Stomach smooth muscle (tissue), 2 donors: ENCODE data around the gene MCTP1.

Experiments used
- H3K27ac ChIP-seq: one replicate; pipeline ENCODE4 v1.7.0; 2013; ENCODE audit warnings: mild to moderate bottlenecking, low read length, inconsistent platforms
- H3K27me3 ChIP-seq, 2 donors: one replicate each; pipeline ENCODE4 v1.7.0; 2013; ENCODE audit warnings: low read length in 2 of 2; ENCODE audit not compliant: insufficient read depth in 2 of 2, control insufficient read depth in 1 of 2
- H3K36me3 ChIP-seq, 2 donors: one replicate each; pipeline ENCODE4 v1.7.0; 2013; ENCODE audit warnings: low read length in 2 of 2; ENCODE audit not compliant: control insufficient read depth in 2 of 2, insufficient read depth in 2 of 2
- H3K4me1 ChIP-seq: one replicate; pipeline ENCODE4 v1.7.0; 2013; ENCODE audit warnings: low read length; ENCODE audit not compliant: control insufficient read depth, insufficient read depth
- H3K4me3 ChIP-seq, 2 donors: one replicate each; pipeline ENCODE4 v1.7.0; 2013; ENCODE audit warnings: low read length in 2 of 2
- H3K9ac ChIP-seq, 2 donors: one replicate each; pipeline ENCODE4 v1.7.0; 2013; ENCODE audit warnings: low read length in 2 of 2, mild to moderate bottlenecking in 1 of 2
- H3K9me3 ChIP-seq, 2 donors: one replicate each; pipeline ENCODE4 v1.7.0; 2013; ENCODE audit warnings: low read length in 2 of 2; ENCODE audit not compliant: control insufficient read depth in 2 of 2
- donor health status: healthy.
- donor health status: Pancreatic carcinoma.

The MCTP1 gene

DNA sequence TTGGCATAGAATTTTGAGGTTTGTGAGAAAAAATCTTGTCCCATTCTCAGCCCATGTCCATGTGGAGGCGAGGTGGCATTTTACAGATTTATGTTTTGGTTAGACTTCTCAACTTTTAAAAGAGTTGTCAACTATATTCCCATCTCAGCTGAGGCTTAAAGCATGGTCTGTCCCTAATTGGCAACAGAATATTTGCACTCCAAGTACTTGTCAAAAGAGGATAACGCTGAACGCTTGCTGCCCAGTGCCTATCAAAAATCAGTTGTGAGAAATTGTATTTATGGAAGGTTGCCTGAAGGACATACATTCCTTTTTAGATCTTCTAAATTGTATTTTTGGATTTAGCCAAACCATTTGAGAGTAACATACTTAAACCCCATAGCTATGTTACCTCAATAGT is 464.4 kb downstream of the MCTP1 start:
- H3K4me3 ChIP-seq, result no peak overlapping the region
- H3K9ac ChIP-seq, result no peak overlapping the region
- H3K27me3 ChIP-seq, result no peaks in the 10 kb centered on the region
- no peak overlapping the region for H3K27ac ChIP-seq
- no peaks in the 10 kb centered on the region for H3K36me3 ChIP-seq
- H3K4me1 ChIP-seq, result no peaks in the 10 kb centered on the region
- no peaks in the 10 kb centered on the region for H3K9me3 ChIP-seq

DNA sequence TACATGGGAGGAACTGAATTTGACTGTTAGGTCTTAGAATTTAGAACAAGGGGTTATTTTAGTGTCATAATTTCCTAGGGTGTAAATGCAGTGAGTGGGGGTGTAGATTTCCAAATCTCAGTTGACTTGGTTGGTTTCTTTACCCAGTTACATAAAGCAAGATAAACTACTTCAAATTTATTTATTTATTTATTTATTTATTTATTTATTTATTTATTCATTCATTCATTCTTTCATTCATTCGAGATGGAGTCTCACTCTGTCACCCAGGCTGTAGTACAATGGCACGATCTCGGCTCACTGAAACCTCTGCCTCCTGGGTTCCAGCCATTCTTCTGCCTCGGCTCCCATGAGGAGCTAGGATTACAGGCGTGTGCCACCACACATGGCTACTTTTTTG is 466.0 kb downstream of the MCTP1 start:
- Histone ChIP-seq H3K4me1 (no peaks in the 10 kb centered on the region), H3K27me3 (no peaks in the 10 kb centered on the region), H3K9ac (no peak overlapping the region), H3K4me3 (no peak overlapping the region), H3K27ac (no peak overlapping the region), H3K9me3 (no peaks in the 10 kb centered on the region), H3K36me3 (no peaks in the 10 kb centered on the region)

DNA sequence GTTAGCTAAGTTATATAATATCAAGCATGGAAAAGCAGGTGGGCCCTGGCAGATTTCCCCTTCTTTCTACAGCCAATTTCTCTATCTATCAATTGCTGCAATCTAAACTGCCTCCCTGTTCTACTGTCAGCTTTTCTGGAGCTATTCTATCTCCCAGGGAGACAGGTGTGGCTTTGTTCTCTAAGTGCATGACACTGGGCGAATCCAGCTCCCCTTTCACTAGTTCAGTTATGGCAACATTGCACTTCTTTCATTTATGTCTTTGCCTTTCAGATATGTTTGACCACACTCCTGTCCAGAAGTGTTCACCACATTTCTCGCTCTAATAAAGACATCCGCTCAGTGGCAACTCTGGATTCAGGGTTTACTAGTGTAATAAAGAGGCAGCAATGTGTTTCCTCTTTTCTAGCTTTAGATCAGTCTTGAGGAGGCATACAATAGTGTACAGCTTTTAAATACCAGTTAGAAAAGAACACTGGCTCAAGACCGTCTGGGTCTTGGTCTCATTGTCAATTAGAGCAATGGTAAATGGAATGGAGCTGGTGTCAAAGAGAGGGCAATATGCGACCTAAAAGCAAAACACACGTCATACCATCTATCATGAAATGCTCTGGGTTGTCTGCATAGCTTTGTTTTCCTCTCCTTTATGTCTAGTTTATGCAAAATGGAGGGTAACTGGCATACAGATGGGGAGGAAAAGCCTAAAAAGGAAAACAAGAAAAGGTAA is 469.4 kb downstream of the MCTP1 start:
- Histone ChIP-seq H3K27ac (no peak overlapping the region), H3K27me3 (no peaks in the 10 kb centered on the region), H3K9me3 (no peaks in the 10 kb centered on the region), H3K4me3 (no peak overlapping the region), H3K9ac (no peak overlapping the region), H3K36me3 (no peaks in the 10 kb centered on the region), H3K4me1 (no peaks in the 10 kb centered on the region)

DNA sequence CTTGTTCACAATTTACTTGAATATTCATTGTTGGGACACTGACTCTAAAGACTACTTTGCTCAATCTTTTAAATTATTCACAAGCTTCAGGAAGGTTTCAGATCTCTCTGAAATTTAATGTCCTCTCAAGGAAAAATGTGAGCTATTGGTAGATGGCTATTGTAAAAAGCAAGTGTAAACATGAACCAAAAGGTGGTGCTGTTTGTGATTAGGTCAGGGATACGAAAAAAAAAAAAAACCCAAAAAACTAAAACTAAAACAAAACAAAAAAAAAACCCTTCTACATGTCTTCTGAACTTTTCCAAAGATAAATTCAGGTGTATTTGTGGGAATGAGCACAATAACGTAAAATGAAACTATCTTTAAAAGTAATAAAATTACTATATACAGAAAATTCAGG is 472.7 kb downstream of the MCTP1 start:
- Histone ChIP-seq H3K27ac (no peak overlapping the region), H3K27me3 (no peaks in the 10 kb centered on the region), H3K9me3 (no peaks in the 10 kb centered on the region), H3K4me1 (no peaks in the 10 kb centered on the region), H3K9ac (no peak overlapping the region), H3K36me3 (no peaks in the 10 kb centered on the region), H3K4me3 (no peak overlapping the region)

DNA sequence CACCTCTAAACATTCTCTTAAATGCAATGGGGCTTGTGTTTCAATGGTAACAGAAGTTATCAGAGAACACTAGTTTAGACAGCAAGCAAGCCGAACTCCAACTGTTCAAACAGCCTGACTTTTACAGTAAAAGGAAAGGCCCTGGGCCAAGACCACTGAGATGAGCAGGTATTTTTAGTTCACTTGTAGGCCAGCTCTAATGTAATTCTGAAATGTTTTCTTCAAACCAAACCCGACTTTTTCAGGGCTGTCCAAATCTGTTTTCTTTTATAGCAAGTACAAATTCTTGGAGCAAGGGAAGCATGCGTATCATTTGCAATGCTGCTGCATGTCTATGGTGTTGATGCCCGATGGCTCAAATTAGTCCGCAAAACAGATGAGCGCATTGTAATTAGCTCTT is 473.6 kb downstream of the MCTP1 start:
- H3K27ac ChIP-seq, result no peak overlapping the region
- H3K9ac ChIP-seq, result no peak overlapping the region
- H3K4me1 ChIP-seq, result no peaks in the 10 kb centered on the region
- no peaks in the 10 kb centered on the region for H3K27me3 ChIP-seq
- no peaks in the 10 kb centered on the region for H3K9me3 ChIP-seq
- H3K4me3 ChIP-seq, result no peak overlapping the region
- H3K36me3 ChIP-seq, result no peaks in the 10 kb centered on the region

DNA sequence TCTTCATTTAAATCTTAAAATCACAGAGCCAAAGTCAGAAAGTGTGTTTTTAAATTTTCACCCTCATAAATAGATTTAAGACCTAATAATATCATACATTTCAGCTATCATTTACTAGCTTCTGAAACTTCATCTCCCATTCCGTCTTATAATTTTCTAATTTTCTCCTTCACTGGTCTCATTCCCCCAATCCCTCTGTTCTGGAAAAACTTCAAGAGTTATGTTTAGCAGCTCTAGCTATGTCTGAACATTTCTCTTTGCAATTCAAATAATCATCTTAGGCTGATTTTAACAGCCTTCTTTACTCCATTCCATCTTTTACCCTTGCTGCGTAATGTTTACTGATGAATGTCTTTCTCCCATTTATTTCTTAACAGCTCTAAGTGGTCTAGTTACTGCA is 474.0 kb downstream of the MCTP1 start:
- H3K4me1 ChIP-seq, result no peaks in the 10 kb centered on the region
- no peak overlapping the region for H3K9ac ChIP-seq
- H3K4me3 ChIP-seq, result no peak overlapping the region
- H3K36me3 ChIP-seq, result no peaks in the 10 kb centered on the region
- no peak overlapping the region for H3K27ac ChIP-seq
- no peaks in the 10 kb centered on the region for H3K27me3 ChIP-seq
- no peaks in the 10 kb centered on the region for H3K9me3 ChIP-seq

DNA sequence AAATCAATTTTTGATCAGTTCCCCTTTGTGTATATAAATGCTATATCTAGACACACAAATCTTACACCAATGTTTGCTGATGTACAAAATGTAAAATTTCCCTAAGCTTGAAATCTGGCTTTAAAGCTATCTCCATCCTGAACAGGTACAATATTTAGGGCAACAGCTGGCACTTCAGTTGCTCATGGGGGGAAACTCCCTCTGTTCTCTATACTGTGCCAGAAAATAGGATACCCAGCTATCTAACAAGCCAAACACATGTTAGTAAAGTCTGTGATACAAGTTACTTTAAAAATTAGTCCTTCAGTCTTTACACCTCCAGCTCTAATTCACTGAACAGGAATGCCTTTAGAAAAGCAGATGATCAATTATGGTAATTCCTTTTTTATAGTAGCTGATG is 474.6 kb downstream of the MCTP1 start:
- no peak overlapping the region for H3K27ac ChIP-seq
- H3K9ac ChIP-seq, result no peak overlapping the region
- no peaks in the 10 kb centered on the region for H3K27me3 ChIP-seq
- H3K9me3 ChIP-seq, result no peaks in the 10 kb centered on the region
- H3K36me3 ChIP-seq, result no peaks in the 10 kb centered on the region
- H3K4me1 ChIP-seq, result no peaks in the 10 kb centered on the region
- no peak overlapping the region for H3K4me3 ChIP-seq

DNA sequence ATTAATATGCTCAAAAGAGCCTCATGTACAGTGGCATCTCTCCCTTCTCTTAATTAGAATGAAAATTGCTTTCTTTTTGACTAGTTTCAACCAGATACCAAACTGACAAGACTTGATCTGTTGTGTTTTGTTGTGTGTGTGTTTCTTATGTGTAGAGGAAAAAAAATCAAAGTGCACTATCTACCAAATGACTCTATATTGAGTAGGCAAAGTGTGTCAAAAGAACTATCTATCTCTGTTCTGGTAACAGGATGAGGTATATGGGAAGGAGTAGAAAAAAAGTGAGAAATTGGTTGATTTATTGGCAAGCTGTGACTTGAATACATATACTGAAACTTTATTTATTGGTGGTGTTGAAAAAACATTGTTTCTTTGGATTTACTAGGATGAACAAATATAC is 476.4 kb downstream of the MCTP1 start:
- Histone ChIP-seq H3K9ac (no peak overlapping the region), H3K27me3 (no peaks in the 10 kb centered on the region), H3K4me3 (no peak overlapping the region), H3K9me3 (no peaks in the 10 kb centered on the region), H3K27ac (no peak overlapping the region), H3K4me1 (no peaks in the 10 kb centered on the region), H3K36me3 (no peaks in the 10 kb centered on the region)

DNA sequence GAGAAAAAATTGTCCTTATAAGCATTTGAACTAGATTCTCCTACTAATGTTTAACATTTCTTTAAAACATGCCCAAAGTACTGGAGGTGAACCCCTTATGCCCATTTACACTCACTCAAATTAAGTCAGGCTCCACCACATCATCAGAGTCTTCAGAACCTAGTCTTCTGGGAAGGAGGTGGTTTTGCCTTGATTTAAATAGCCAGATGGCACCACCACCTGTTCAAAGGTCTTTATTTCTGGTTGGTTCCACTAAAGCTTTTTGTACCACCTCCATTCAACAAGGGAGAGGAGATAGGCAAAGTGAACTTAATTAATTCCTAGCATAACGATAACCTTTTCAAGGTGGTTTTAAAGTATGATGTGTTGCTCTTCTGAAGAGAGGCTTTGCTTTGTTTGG is 476.9 kb downstream of the MCTP1 start:
- no peak overlapping the region for H3K27ac ChIP-seq
- H3K27me3 ChIP-seq, result no peaks in the 10 kb centered on the region
- no peaks in the 10 kb centered on the region for H3K36me3 ChIP-seq
- H3K9me3 ChIP-seq, result no peaks in the 10 kb centered on the region
- no peak overlapping the region for H3K4me3 ChIP-seq
- no peaks in the 10 kb centered on the region for H3K4me1 ChIP-seq
- H3K9ac ChIP-seq, result no peak overlapping the region

DNA sequence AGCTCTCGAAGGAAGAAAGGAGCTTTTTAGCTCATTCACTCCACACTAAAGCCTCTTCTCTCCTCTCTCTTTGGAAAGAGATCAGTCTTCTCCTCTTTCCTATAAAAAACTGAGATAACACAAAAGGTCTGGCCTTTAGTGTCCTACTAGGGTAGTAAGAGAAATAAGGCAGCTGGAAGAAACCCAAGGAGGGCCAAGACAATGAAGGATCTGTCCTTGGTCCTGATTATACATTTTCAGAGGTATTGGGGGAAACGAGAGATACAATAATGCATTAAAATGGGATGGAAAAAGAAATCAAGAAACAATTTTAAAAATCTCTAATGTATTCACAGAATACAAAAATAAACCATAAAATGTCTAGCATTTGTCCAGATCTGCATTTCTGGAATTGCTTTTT is 482.4 kb downstream of the MCTP1 start:
- Histone ChIP-seq H3K27me3 (no peaks in the 10 kb centered on the region), H3K9me3 (no peaks in the 10 kb centered on the region), H3K27ac (no peak overlapping the region), H3K4me1 (no peaks in the 10 kb centered on the region), H3K4me3 (no peak overlapping the region), H3K9ac (no peak overlapping the region), H3K36me3 (no peaks in the 10 kb centered on the region)

DNA sequence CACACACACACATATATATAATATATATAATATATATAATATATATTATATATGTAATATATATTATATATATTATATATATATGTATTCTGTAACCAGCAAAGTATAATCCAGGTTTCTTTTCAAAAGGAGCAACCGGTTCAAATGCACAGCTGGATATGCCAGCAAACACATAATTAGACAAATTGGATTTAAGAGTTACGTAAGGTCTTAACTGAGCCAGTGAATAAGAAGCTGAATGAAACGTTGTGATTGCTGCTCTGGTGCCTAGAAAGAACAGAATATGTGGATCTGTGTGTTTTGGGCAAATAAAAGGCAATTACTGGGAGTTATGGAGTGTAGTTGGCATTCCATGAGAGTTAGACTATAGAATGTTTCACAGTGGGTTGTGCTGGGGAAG is 488.3 kb downstream of the MCTP1 start:
- H3K9ac ChIP-seq, result no peak overlapping the region
- no peak overlapping the region for H3K4me3 ChIP-seq
- H3K27me3 ChIP-seq, result no peaks in the 10 kb centered on the region
- H3K27ac ChIP-seq, result no peak overlapping the region
- H3K9me3 ChIP-seq, result no peaks in the 10 kb centered on the region
- H3K4me1 ChIP-seq, result no peaks in the 10 kb centered on the region
- no peaks in the 10 kb centered on the region for H3K36me3 ChIP-seq
